ENCODE results near the gene GAB1. TPM values are rescaled to one million over a fixed set of nuclear protein-coding genes. Genes with fewer than 3 reads are reported as not detected.

GAB1 gene
- total RNA-seq, 4 donors from 2014 or later = 50.4 to 65.3 (median 63.7) TPM

GRCh38 chr4:143357161-143357845 lies 20.6 kb downstream of the GAB1 start:
- Histone ChIP-seq H3K4me3 (no peak overlapping the region), H3K27me3 (no peaks in the 10 kb centered on the region), H3K36me3 (no peaks in the 10 kb centered on the region), H3K9me3 (no peaks in the 10 kb centered on the region), H3K27ac (peak overlapping the region; percentile 45 to 76), H3K4me1 (peaks cover 25 to 30% of the 10 kb centered on the region in 2 donors)
- no peak for TF ChIP-seq CTCF (IDR thresholded peaks at IDR 0.05)
- no peak for TF ChIP-seq POLR2A (IDR thresholded peaks at IDR 0.05)
- no peak for DNase-seq
- intact Hi-C loops (cut with DNase I; ENCODE audit: low total_unique reads) = no loop called here

- no peak for TF ChIP-seq CTCF (IDR thresholded peaks at IDR 0.05)
- no peak for TF ChIP-seq POLR2A (IDR thresholded peaks at IDR 0.05)
- Histone ChIP-seq H3K4me1 (peaks cover 22 to 25% of the 10 kb centered on the region in 2 donors), H3K36me3 (no peaks in the 10 kb centered on the region), H3K27ac (peak overlapping the region; percentile 8 to 76), H3K27me3 (no peaks in the 10 kb centered on the region), H3K9me3 (no peaks in the 10 kb centered on the region), H3K4me3 (no peak overlapping the region)
- intact Hi-C loops (cut with DNase I; ENCODE audit: low total_unique reads) = no loop called here
- DNase-seq = no peak
These were observed 21.7 kb downstream of the GAB1 start for GRCh38 chr4:143358419-143358818.

- TF ChIP-seq POLR2A (IDR thresholded peaks at IDR 0.05) (no peak), CTCF (IDR thresholded peaks at IDR 0.05) (no peak)
- Histone ChIP-seq H3K36me3 (no peaks in the 10 kb centered on the region), H3K4me3 (no peak overlapping the region), H3K4me1 (peaks cover 22 to 25% of the 10 kb centered on the region in 2 donors), H3K27me3 (no peaks in the 10 kb centered on the region), H3K9me3 (no peaks in the 10 kb centered on the region), H3K27ac (peak overlapping the region; percentile 8 to 76)
- DNase-seq = no peak
- intact Hi-C loops (cut with DNase I; ENCODE audit: low total_unique reads) = no loop called here
These were observed 22.4 kb downstream of the GAB1 start for GRCh38 chr4:143358923-143359643.

- H3K9me3 ChIP-seq = no peaks in the 10 kb centered on the region
- H3K4me3 ChIP-seq = no peak overlapping the region
- no peaks in the 10 kb centered on the region for H3K36me3 ChIP-seq
- no peak for TF ChIP-seq POLR2A (IDR thresholded peaks at IDR 0.05)
- no peak for TF ChIP-seq CTCF (IDR thresholded peaks at IDR 0.05)
- no peak for DNase-seq
- peak overlapping the region; percentile 8 to 76 for H3K27ac ChIP-seq
- peaks cover 19 to 25% of the 10 kb centered on the region in 2 donors for H3K4me1 ChIP-seq
- intact Hi-C loops (cut with DNase I; ENCODE audit: low total_unique reads) = no loop called here
- no peaks in the 10 kb centered on the region for H3K27me3 ChIP-seq
These were observed 23.0 kb downstream of the GAB1 start for GRCh38 chr4:143359644-143360193.
